ENCODE results near the gene MPV17.
"Not testable (repeated sequence)": the region's sequence is repeated elsewhere in the genome, so short reads cannot be mapped to it uniquely, and the experiment has no call there.

MPV17 gene

DNA sequence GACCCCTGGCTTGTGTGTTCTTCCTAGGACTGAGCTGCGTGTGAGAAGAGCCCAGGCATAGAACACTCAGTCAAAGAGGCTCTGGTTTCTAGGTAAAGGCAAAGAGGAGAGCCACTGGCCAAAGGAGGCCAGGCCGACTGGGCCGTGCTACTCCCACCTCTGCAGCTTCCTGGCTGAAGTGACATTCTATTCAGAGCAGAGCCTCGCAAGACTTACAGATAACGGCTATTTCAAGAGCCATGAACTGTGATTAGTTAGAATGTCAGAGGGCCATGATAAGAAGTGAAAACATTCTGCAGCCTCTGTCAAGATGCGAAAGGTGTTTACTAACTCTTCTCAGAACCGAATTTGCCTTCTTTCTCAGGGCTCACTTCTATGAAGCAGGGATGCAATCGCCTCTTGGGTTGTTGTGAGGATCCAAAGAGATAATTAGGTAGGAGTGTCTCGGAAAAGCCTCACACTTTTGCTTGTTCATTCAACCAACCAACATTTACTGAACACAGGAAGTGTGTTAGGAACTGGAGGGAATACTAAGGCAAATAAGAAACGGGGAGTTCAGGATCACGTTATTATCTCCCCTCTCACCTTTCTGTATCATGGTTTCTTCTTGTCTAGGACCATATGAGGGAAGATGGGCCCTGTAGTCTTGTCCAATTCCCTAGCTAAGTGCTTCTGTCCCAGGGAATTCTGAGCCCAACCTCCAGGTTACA lies 51.1 kb downstream of the MPV17 start:
- Histone ChIP-seq H2AFZ (ENCODE audit: low read length) (no peak overlapping the region), H4K20me1 (ENCODE audit: insufficient read depth, low read length) (no peaks in the 10 kb centered on the region), H3K4me1 (ENCODE audit: insufficient read depth, low read length, severe bottlenecking) (no peaks in the 10 kb centered on the region), H3K36me3 (ENCODE audit: insufficient read depth, low read length) (no peaks in the 10 kb centered on the region), H3K4me3 (ENCODE audit: low read depth, low read length, poor library complexity, severe bottlenecking) (no peak overlapping the region), H3K79me2 (ENCODE audit: insufficient read depth, low read length) (no peaks in the 10 kb centered on the region), H3K9me3 (ENCODE audit: low read length) (no peaks in the 10 kb centered on the region), H3K27me3 (ENCODE audit: insufficient read depth, low read length) (no peaks in the 10 kb centered on the region), H3K9ac (ENCODE audit: low read length) (no peak overlapping the region), H3F3A (ENCODE audit: insufficient read depth, low read length) (no peaks in the 10 kb centered on the region), H3K27ac (ENCODE audit: low read depth, low read length, poor library complexity, severe bottlenecking) (no peak overlapping the region), H3K4me2 (ENCODE audit: low read length) (no peak overlapping the region), H3K9me2 (ENCODE audit: low read depth, low read length) (no peaks in the 10 kb centered on the region)
- TF ChIP-seq, protein P1, sequence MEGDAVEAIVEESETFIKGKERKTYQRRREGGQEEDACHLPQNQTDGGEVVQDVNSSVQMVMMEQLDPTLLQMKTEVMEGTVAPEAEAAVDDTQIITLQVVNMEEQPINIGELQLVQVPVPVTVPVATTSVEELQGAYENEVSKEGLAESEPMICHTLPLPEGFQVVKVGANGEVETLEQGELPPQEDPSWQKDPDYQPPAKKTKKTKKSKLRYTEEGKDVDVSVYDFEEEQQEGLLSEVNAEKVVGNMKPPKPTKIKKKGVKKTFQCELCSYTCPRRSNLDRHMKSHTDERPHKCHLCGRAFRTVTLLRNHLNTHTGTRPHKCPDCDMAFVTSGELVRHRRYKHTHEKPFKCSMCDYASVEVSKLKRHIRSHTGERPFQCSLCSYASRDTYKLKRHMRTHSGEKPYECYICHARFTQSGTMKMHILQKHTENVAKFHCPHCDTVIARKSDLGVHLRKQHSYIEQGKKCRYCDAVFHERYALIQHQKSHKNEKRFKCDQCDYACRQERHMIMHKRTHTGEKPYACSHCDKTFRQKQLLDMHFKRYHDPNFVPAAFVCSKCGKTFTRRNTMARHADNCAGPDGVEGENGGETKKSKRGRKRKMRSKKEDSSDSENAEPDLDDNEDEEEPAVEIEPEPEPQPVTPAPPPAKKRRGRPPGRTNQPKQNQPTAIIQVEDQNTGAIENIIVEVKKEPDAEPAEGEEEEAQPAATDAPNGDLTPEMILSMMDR (IDR thresholded peaks at IDR 0.05; ENCODE audit: low read length): no peak
- TF ChIP-seq EZH2 (IDR thresholded peaks at IDR 0.05; ENCODE audit: borderline replicate concordance, low read length): no peak

- no peak overlapping the region for H3K4me2 ChIP-seq (ENCODE audit: low read length)
- no peaks in the 10 kb centered on the region for H3F3A ChIP-seq (ENCODE audit: insufficient read depth, low read length)
- no peak overlapping the region for H3K4me3 ChIP-seq (ENCODE audit: low read depth, low read length, poor library complexity, severe bottlenecking)
- H3K79me2 ChIP-seq (ENCODE audit: insufficient read depth, low read length): no peaks in the 10 kb centered on the region
- peaks cover 2% of the 10 kb centered on the region for H3K27me3 ChIP-seq (ENCODE audit: insufficient read depth, low read length)
- H3K27ac ChIP-seq (ENCODE audit: low read depth, low read length, poor library complexity, severe bottlenecking): no peak overlapping the region
- no peaks in the 10 kb centered on the region for H3K4me1 ChIP-seq (ENCODE audit: insufficient read depth, low read length, severe bottlenecking)
- no peak overlapping the region for H2AFZ ChIP-seq (ENCODE audit: low read length)
- no peaks in the 10 kb centered on the region for H4K20me1 ChIP-seq (ENCODE audit: insufficient read depth, low read length)
- no peaks in the 10 kb centered on the region for H3K9me2 ChIP-seq (ENCODE audit: low read depth, low read length)
- H3K36me3 ChIP-seq (ENCODE audit: insufficient read depth, low read length): no peaks in the 10 kb centered on the region
- no peak overlapping the region for H3K9ac ChIP-seq (ENCODE audit: low read length)
- no peaks in the 10 kb centered on the region for H3K9me3 ChIP-seq (ENCODE audit: low read length)
- no peak for TF ChIP-seq EZH2 (IDR thresholded peaks at IDR 0.05; ENCODE audit: borderline replicate concordance, low read length)
- TF ChIP-seq, protein P1 (IDR thresholded peaks at IDR 0.05; ENCODE audit: low read length): no peak
These were observed 52.2 kb downstream of the MPV17 start for GRCh38 chr2:27270670-27271069.

GRCh38 chr2:27270131-27270530 lies 52.8 kb downstream of the MPV17 start:
- H3K4me1 ChIP-seq (ENCODE audit: insufficient read depth, low read length, severe bottlenecking): no peaks in the 10 kb centered on the region
- no peaks in the 10 kb centered on the region for H3K79me2 ChIP-seq (ENCODE audit: insufficient read depth, low read length)
- H3K9me2 ChIP-seq (ENCODE audit: low read depth, low read length): no peaks in the 10 kb centered on the region
- H2AFZ ChIP-seq (ENCODE audit: low read length): no peak overlapping the region
- no peak overlapping the region for H3K9ac ChIP-seq (ENCODE audit: low read length)
- no peak overlapping the region for H3K4me3 ChIP-seq (ENCODE audit: low read depth, low read length, poor library complexity, severe bottlenecking)
- H3F3A ChIP-seq (ENCODE audit: insufficient read depth, low read length): no peaks in the 10 kb centered on the region
- no peak overlapping the region for H3K27ac ChIP-seq (ENCODE audit: low read depth, low read length, poor library complexity, severe bottlenecking)
- no peak overlapping the region for H3K4me2 ChIP-seq (ENCODE audit: low read length)
- TF ChIP-seq, protein P1 (IDR thresholded peaks at IDR 0.05; ENCODE audit: low read length): no peak
- TF ChIP-seq EZH2 (IDR thresholded peaks at IDR 0.05; ENCODE audit: borderline replicate concordance, low read length): no peak
- H3K9me3 ChIP-seq (ENCODE audit: low read length): no peaks in the 10 kb centered on the region
- H4K20me1 ChIP-seq (ENCODE audit: insufficient read depth, low read length): no peaks in the 10 kb centered on the region
- H3K27me3 ChIP-seq (ENCODE audit: insufficient read depth, low read length): peaks cover 7% of the 10 kb centered on the region
- no peaks in the 10 kb centered on the region for H3K36me3 ChIP-seq (ENCODE audit: insufficient read depth, low read length)

- H3K27me3 ChIP-seq (ENCODE audit: insufficient read depth, low read length): peaks cover 11% of the 10 kb centered on the region
- H3K4me2 ChIP-seq (ENCODE audit: low read length); H2AFZ ChIP-seq (ENCODE audit: low read length); H3K9me2 ChIP-seq (ENCODE audit: low read depth, low read length); H3K9me3 ChIP-seq (ENCODE audit: low read length); H3K4me3 ChIP-seq (ENCODE audit: low read depth, low read length, poor library complexity, severe bottlenecking); H4K20me1 ChIP-seq (ENCODE audit: insufficient read depth, low read length); H3K36me3 ChIP-seq (ENCODE audit: insufficient read depth, low read length); H3K9ac ChIP-seq (ENCODE audit: low read length); H3F3A ChIP-seq (ENCODE audit: insufficient read depth, low read length); H3K27ac ChIP-seq (ENCODE audit: low read depth, low read length, poor library complexity, severe bottlenecking); H3K79me2 ChIP-seq (ENCODE audit: insufficient read depth, low read length): not testable (repeated sequence)
- peaks cover 15% of the 10 kb centered on the region for H3K4me1 ChIP-seq (ENCODE audit: insufficient read depth, low read length, severe bottlenecking)
These were observed 54.6 kb downstream of the MPV17 start for GRCh38 chr2:27268296-27268695.
